Smooth muscle cell of the umbilical artery (primary cell): ENCODE measurements around the gene PXDN. TPM values are rescaled to one million over a fixed set of nuclear protein-coding genes. Genes with fewer than 3 reads are reported as not detected.

Source experiments
- total RNA-seq: library from RNA; depleted of rRNA; stranded (reverse); fragments of >200 nt; gene quantifications from 2 replicates; pipeline ENCODE4 v1.2.3, GENCODE V29; 2014

Gene PXDN
- total RNA-seq = 785 and 893 TPM in 2 replicates

GRCh38 chr2:1744446-1745170 is at the start of gene PXDN:
TSS of gene PXDN (minus strand) at chr2:1744515. CDS start at chr2:1744455, 60 bp downstream.

